ENCODE results near the gene KAZN.

- TF ChIP-seq POLR2A (IDR thresholded peaks at IDR 0.05) (no peak), CTCF (IDR thresholded peaks at IDR 0.05 in 8 of 11, conservative IDR thresholded peaks at IDR 0.05 in 3 of 11) (no peak), POLR2AphosphoS5 (IDR thresholded peaks at IDR 0.05) (no peak)
Observed at GRCh38 chr1:15101801-15102200, 503.3 kb downstream of the KAZN start.
